T1000 (cell line): ENCODE results near the gene COG7.
"Not testable (repeated sequence)": the region's sequence is repeated elsewhere in the genome, so short reads cannot be mapped to it uniquely, and the experiment has no call there.

ENCODE experiments used
- DNase-seq: peaks from one replicate; lab custom pipeline; 2025; ENCODE audit warnings: mixed read lengths; lab: John Stamatoyannopoulos, UW

The COG7 gene

GRCh38 chr16:23452572-23453337, at the start of gene COG7:
TSS of gene COG7 (minus strand) at chr16:23453189. CDS start at chr16:23452994, 195 bp downstream.
- peak; percentile 78 for DNase-seq

DNA sequence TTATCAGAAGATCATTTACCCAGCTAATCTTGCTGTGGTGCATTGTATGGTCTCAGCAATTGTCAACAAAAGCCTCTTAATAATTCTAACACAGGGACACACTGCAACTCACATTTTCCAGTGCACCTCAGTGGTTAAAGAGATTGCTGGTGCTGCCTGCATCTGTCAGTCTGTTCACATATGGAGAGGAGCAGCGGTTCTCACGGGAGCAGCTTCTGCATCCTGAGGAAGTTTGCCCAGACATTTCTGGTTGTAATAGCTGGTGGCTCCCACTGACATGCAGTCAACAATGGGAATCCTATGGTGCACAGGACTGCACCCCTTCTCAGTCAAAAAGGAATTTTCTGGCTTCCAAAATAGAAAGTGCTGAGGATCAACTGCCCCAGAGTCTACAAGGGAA, 49.5 kb upstream of the COG7 start:
- DNase-seq = no peak

DNA sequence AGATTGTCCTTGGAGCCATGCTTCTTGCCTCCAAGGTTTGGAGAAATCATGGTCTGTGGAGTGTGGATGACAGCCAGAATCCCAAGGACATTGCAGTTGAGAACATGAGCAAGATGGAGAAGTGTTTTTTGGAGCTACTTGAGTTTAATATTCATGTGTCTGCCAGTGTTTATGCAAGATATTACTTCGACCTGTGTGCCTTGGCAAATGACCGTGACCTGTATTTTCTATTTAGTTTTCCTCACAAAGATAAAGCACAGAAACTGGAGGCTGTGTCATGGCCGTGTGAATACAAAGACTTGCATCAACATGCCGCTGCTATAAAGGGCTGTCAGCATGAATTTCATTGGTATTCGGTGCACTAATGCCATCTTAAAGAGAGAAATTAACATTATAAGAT, 48.3 kb upstream of the COG7 start:
- DNase-seq = no peak

GRCh38 chr16:23500862-23501225, 47.9 kb upstream of the COG7 start:
- DNase-seq = no peak

- no peak for DNase-seq
Measured at GRCh38 chr16:23500212-23500861, 47.3 kb upstream of the COG7 start.

GRCh38 chr16:23499801-23500200, 46.8 kb upstream of the COG7 start:
- DNase-seq = no peak

- DNase-seq = no peak
Measured at GRCh38 chr16:23498863-23499262, 45.9 kb upstream of the COG7 start.

DNA sequence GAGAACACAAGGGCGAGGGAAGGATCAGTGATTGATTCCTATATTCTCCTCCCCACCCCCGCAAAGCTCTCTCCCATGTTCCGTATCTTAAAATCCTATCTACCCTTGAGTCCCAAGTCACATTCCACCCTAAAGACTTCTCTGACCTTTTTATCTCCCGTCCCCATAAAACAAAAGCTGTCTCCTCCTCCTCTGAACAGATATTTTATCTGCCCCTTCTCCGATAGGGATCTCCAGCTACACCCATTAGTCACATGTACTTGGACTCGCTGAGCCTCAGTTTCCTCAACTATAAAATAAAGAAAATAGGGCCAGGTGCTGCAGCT, 44.5 kb upstream of the COG7 start:
- no peak for DNase-seq

DNA sequence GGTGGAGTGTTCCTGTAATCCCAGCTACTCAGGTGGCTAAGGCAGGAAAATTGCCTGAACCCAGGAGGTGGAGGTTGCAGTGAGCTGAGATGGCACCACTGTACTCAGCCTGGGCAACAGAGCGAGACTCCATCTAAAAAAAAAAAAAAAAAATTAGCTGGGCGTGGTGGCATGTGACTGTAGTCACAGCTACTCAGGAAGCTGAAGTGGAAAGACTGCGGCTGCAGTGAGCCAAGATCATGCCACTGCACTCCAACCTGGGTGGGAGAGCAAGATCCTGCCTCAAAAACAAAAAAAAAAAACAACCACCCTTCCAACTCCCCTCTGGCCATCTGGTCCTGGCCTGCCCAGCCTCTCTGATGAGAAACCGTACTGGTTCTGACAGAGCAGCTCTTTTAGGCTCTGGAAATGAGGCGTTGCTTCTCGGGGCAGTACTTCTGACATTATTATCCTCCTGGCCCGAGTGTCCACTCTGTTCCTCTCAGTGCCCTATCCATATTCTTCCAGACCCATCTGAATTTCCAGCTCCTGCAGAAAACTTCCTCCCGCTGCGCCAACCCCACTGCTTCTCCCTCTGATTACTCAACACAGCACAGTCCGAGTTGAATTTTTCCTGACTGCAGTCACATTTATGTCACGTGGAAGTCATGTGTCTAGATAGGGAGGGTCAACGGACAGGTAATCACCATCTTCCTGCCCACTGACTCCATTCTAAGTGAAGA, 44.0 kb upstream of the COG7 start:
- no peak for DNase-seq

DNA sequence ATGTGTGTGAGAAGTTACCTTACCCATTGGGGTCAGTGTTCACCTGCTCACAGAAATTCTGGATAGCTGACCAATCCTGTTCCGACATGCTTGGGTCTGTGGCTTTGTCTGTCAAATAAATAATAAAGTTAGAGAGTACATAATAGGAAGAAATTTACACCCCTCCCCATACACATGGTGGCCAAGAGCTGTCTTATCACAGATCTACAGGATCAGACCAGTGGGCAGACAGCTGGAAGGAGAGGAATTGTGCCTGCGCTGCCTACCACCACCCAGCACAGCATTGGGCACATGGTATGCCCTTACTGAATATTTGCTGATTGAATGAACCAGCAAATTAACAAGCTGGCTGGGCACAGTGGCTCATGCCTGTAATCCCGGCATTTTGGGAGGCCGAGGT, 42.7 kb upstream of the COG7 start:
- no peak for DNase-seq

DNA sequence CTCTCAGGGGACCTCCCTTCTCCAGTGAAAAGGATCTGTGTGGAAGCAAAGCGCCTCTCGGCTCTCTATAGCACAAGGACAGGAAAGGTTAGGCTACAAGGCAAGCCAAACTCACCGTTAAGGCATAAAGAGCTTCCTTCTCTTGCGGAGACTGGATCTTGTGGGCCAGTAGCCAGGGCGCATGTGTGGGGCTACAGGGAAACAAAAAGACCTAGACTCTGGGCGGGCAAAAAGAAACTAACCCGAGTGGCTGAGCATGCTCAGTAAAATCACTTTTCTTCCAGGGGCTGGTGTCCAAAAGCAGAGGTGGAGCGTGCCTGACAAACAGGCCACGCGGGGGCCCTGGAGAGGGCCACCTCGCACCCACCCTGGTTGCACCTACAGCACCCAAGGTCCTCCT, 41.2 kb upstream of the COG7 start:
- DNase-seq = no peak

DNA sequence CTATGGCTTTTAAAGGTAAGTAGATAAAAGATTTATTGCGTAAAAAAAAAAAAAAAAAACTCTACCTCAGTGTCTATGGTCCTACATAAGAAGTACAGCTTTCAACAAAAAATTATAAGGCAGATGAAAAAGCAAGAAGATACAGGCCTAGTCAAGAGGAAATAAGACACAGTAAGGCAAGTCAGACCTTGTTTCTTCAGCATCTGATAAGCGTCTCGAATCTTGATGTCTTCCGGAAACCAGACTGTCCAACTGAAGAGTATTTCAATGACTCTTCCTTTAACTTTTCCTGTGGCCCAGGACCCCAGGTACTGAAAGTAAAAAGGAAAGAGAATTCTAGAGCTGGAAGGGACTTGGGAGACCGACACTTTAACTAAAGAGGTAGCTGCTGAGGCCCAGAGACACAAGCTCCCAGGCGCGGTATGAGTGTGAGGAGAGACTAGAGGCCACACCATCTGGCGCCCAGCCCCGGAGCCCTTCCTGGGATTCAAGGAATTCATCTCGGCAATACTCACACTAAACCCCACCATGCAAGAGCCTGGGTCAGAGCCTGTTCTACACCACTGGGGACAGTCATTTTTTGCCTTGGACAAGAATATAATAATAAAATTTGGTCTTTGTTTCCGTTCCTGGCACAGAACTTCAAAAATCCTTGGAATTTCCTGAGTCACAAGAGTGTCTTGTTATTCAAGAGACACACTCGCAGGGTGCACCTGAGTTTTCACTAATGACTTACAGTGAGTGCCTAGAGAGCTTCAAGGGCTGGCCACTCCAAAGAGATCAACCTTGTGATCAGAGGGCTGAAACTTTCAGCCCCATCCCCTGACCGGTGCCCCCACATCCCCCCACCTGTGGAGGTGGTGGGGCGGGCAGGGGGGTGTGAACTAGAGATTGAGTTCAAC, 38.8 kb upstream of the COG7 start:
- no peak for DNase-seq

DNA sequence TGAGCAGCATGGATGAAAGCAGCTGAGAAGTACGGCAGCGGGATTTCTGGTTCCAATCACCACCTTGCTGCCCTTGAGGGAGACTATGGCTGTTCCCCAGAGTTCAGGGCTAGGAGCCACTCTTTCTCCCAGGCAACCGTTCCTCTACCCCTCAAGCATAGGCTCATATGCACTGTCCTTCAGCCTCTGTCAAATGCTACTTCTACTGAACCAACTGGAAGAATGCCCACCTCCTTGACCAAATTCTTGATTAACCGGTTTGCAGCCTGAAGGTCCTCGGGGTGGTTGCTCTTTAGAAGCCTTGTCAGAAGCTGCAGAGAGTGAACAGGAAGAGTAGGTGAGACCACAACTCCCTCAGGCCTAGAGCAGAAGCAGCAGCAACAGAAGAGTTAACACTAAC, 33.5 kb upstream of the COG7 start:
- DNase-seq = no peak

DNA sequence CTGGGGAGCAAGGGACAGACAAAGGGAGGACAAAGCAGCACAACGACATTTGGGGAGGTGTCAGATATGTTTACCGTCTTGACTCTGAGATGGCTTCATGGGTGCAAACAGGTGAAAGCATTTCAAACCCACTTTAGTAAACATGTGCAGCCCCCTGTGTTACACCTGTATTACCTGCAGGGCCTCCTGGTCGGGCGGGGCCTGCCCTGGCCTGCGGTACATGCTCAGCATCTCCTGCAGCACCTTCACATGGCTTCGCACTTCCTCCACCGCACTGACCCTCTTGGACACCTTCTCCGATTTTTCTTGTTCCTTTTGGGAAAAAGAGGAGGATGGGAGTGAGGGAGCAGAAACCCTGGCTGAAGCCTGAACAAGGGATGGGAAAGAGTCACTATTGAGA, 32.9 kb upstream of the COG7 start:
- DNase-seq = no peak

DNA sequence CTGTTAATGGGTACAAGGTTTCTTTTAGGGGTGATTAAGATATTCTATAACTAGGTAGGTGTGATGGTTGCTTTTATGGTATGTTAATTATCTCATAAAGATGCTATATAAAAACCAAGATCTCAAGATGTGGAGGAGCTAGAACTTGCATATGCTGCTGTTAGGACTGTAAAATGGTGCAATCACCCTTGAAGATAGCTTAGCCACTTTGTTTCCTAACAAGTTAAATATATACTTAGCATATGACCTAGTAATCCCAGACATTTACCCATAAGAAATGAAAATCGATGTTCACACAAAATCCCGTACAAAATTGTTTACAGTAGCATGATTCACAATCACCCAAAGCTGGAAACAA, 32.2 kb upstream of the COG7 start:
- DNase-seq = no peak

DNA sequence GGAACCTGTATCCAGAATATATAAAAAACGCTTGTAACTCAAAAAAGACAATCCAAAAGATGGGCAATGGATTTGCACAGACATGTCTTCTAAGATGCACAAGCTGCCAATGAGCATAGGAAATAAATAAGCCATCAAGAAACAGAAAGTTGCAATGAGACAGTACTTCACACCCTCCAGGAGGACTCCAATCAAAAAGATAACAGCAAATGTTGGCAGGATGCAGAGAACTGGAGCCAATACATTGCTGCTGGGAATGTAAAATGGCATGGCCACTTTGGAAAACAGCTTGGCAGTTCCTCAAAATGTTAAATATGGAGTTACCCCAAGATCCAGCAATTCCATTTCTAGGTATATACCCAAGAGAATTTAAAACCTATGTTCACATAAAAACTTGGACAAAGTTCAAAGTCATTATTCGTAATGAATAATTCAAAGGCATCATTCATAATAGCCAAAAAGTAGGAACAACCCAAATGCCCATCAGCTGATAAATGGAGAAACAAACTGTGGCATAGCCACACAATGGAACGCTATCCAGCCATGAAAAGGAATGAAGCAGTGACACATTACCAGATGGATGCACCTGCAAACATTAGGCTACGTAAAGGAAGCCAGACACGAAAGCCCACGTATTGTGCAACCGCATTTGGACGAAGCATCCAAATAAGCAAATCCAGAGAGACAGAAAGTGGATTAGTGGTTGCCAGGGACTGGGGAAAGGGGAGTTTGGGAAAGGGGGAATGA, 31.7 kb upstream of the COG7 start:
- no peak for DNase-seq

- DNase-seq = not testable (repeated sequence)
Measured at GRCh38 chr16:23483492-23483891, 30.5 kb upstream of the COG7 start.

DNA sequence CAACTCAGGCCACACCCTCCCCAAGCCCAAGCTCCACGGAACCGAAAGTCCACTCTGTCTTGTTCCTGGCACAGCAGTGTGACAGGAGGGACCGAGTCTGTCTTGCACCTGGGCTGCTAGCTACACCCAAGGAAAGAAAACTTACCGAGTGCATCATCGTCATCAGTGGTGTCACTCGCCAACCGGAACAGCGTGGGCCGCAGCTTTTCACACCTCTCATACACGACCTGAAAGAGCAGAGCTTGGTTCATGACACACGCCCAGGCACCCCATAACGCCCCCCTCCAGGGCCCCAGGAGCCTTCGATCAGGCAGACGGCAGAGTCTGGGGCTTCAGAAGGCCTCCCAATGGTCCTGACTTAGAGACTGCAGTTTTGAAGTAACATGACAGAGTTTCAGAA, 29.8 kb upstream of the COG7 start:
- no peak for DNase-seq

- no peak for DNase-seq
Measured at GRCh38 chr16:23480257-23480656, 27.3 kb upstream of the COG7 start.

- no peak for DNase-seq
Measured at GRCh38 chr16:23479138-23479537, 26.1 kb upstream of the COG7 start.

- DNase-seq = no peak
Measured at GRCh38 chr16:23478566-23478965, 25.6 kb upstream of the COG7 start.

DNA sequence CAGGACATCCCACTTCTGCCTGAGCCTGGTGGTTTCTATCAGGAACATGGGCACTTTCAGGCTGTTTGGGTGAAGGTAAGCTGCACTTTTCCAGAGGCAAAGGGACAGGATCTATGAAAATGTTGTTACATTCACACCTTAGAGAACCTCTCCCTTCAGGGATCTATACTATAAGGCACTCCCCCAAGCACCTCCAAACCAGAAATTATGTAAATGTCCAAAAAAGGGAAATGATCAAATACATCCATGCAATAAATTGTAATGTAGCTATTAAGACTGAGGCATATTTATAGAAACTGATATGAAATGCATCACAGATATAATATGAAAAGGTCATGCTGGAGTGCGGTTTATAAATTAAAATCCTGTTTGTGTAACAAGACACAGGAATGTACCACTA, 23.3 kb upstream of the COG7 start:
- no peak for DNase-seq
